ENCODE measurements around the gene CCDC60. TPM values are rescaled to one million over a fixed set of nuclear protein-coding genes. Genes with fewer than 3 reads are reported as not detected.
A peak's percentile ranks its signal among the peaks of the same experiment; 100 is the strongest.

The CCDC60 gene
- total RNA-seq, result not detected
- 1 to 10 TPM in 1 of 3 donors, not detected in 2; 4.1 TPM for polyA plus RNA-seq
- long read RNA-seq, donor 1, result 0 reads
- long read RNA-seq, donor 2, result 0 reads
- long read RNA-seq, donor 3, result 0 reads
- long read RNA-seq, donor 4, result 0 reads
- long read RNA-seq, donor 5, result 0 reads
- long read RNA-seq, donor 6, result 0 reads
- long read RNA-seq, donor 7, result 0 reads
- long read RNA-seq, donor 8, result 0 reads
- long read RNA-seq, donor 9, result 0 reads
- long read RNA-seq, donor 10, result 0 reads

DNA sequence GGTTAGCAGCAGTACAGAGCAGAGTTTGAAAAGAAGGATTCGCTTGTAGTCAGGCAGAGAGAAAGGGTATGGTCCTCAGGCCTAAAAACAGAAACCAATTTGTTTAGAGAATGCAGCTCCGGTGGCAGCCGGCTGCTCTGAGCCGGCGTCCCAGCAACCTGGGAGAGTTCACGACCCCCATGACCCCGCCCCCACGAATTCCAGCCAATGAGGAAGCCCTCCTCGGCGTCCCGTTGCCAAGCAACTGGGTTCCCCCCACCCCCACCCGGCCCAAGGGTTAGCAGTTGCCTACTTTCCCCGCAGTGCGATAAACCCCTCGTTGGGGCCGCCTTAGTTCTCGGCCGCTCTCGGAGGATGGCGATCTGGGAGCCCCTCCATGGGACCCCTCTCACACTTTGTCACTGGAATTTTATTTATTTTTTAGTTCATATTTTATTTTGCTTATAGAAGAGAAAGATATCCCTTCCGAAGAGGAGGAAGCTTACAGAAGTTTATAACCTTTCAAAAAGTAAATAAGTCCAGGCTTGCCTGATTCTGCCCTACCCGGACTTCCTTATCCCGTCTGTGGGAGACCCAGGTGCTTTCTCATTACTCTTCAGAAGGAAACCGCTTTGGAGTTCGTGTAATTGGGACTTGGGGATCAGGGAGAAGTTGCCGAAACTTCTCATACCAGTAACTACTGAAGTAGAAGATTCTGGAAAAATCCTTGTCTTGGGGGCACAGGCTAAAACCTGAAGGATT is at the start of gene CCDC60:
Gene CCDC60 (plus strand): TSS at position 300 of the 741 bp plus-strand sequence. CDS start 448 bp downstream, outside the sequence.
- H3K4me3 ChIP-seq, result peak within 1 kb of the TSS in 2 of 4 donors; percentile 9 to 23
- no peaks in the 10 kb centered on the region for H3K36me3 ChIP-seq
- peaks cover 0 to 10% (median 0%) of the 10 kb centered on the region in 3 donors for H3K27me3 ChIP-seq
- no peak within 1 kb of the TSS for H3K27ac ChIP-seq
- H3K9me3 ChIP-seq, result no peaks in the 10 kb centered on the region
- 15 to 29% (median 20%) methylated on average over 23 to 26 of the region's 26 CpGs for WGBS, 5 donors
- no peaks in the 10 kb centered on the region for H3K4me1 ChIP-seq
- TF ChIP-seq, protein P1, sequence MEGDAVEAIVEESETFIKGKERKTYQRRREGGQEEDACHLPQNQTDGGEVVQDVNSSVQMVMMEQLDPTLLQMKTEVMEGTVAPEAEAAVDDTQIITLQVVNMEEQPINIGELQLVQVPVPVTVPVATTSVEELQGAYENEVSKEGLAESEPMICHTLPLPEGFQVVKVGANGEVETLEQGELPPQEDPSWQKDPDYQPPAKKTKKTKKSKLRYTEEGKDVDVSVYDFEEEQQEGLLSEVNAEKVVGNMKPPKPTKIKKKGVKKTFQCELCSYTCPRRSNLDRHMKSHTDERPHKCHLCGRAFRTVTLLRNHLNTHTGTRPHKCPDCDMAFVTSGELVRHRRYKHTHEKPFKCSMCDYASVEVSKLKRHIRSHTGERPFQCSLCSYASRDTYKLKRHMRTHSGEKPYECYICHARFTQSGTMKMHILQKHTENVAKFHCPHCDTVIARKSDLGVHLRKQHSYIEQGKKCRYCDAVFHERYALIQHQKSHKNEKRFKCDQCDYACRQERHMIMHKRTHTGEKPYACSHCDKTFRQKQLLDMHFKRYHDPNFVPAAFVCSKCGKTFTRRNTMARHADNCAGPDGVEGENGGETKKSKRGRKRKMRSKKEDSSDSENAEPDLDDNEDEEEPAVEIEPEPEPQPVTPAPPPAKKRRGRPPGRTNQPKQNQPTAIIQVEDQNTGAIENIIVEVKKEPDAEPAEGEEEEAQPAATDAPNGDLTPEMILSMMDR (IDR thresholded peaks at IDR 0.05), result no peak
- TF ChIP-seq POLR2A (IDR thresholded peaks at IDR 0.05) (no peak), POLR2AphosphoS5 (IDR thresholded peaks at IDR 0.05) (no peak), EP300 (IDR thresholded peaks at IDR 0.05) (no peak)
- intact Hi-C loops (cut with DNase I; ENCODE audit: low total_unique reads), result no loop called here
- peak; percentile 41 to 63 for DNase-seq

DNA sequence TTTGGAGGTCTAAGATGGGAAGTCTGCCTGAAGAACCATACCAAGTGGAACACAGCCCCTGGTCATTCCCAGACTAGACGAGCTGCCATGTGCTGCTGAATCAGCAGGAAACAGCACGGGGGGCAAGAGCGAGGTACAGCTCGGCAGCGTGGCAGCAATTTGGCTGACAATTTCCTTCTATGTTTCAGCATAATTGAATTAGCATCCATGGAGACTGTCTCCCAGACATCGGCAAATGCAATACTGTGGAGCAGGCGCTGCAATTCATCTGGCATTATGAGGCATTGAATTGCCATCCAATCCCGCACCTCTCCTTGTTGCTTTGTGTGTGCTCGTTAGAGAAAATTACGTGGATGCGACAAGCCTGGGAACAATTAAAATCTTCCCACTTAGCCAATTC is 46.0 kb upstream of the CCDC60 start:
- Histone ChIP-seq H3K27ac (no peak overlapping the region), H3K4me3 (no peak overlapping the region), H3K4me1 (no peaks in the 10 kb centered on the region), H3K27me3 (no peaks in the 10 kb centered on the region), H3K36me3 (no peaks in the 10 kb centered on the region), H3K9me3 (no peaks in the 10 kb centered on the region)
- peak in 1 of 2 donors; percentile 63 for DNase-seq
- intact Hi-C loops (cut with DNase I; ENCODE audit: low total_unique reads), result no loop called here
- WGBS, 5 donors, result 76 to 84% (median 82%) methylated on average over 11 of the region's 11 CpGs
- TF ChIP-seq EP300 (IDR thresholded peaks at IDR 0.05), result no peak
- no peak for TF ChIP-seq POLR2AphosphoS5 (IDR thresholded peaks at IDR 0.05)

GRCh38 chr12:119292893-119293630 is 41.5 kb upstream of the CCDC60 start:
- WGBS, 5 donors, result 50 to 59% (median 57%) methylated on average over 6 of the region's 6 CpGs
- intact Hi-C loops (cut with DNase I; ENCODE audit: low total_unique reads), result no loop called here
- no peak for TF ChIP-seq POLR2A (IDR thresholded peaks at IDR 0.05)
- TF ChIP-seq, protein P1 (IDR thresholded peaks at IDR 0.05), result no peak
- no peak for TF ChIP-seq EP300 (IDR thresholded peaks at IDR 0.05)
- TF ChIP-seq POLR2AphosphoS5 (IDR thresholded peaks at IDR 0.05), result no peak

GRCh38 chr12:119294211-119294610 is 40.3 kb upstream of the CCDC60 start:
- 43 to 55% (median 47%) methylated on average over 5 of the region's 5 CpGs for WGBS, 5 donors
- Histone ChIP-seq H3K27ac (no peak overlapping the region), H3K27me3 (peaks cover 0 to 7% (median 0%) of the 10 kb centered on the region in 3 donors), H3K9me3 (no peaks in the 10 kb centered on the region), H3K4me1 (peaks cover 0 to 5% (median 0%) of the 10 kb centered on the region in 4 donors), H3K4me3 (no peak overlapping the region), H3K36me3 (no peaks in the 10 kb centered on the region)
- DNase-seq, result no peak
- intact Hi-C loops (cut with DNase I; ENCODE audit: low total_unique reads), result no loop called here
- no peak for TF ChIP-seq POLR2A (IDR thresholded peaks at IDR 0.05)
- no peak for TF ChIP-seq EP300 (IDR thresholded peaks at IDR 0.05)
- TF ChIP-seq, protein P1 (IDR thresholded peaks at IDR 0.05), result no peak
- no peak for TF ChIP-seq POLR2AphosphoS5 (IDR thresholded peaks at IDR 0.05)

More at GRCh38 chr12:119292893-119293630, 41.5 kb upstream of the CCDC60 start:
- no peak for DNase-seq
- Histone ChIP-seq H3K27me3 (peaks cover 0 to 7% (median 0%) of the 10 kb centered on the region in 3 donors), H3K4me3 (no peak overlapping the region), H3K36me3 (no peaks in the 10 kb centered on the region), H3K4me1 (peaks cover 0 to 5% (median 0%) of the 10 kb centered on the region in 4 donors), H3K9me3 (no peaks in the 10 kb centered on the region), H3K27ac (no peak overlapping the region)

All from stomach (tissue), 19 donors.